H1 (cell line): Measurements from ENCODE around the gene RMND1. TPM values are rescaled to one million over a fixed set of nuclear protein-coding genes. Genes with fewer than 3 reads are reported as not detected.

Source experiments
- CTCF ChIA-PET: fragments of 300-600 bp; sonication (Branson Sonifier 250); formaldehyde crosslinking; loops from one replicate; lab custom pipeline; 2021; ENCODE audit not compliant: partially characterized antibody; lab: Charles Lee
- POLR2A ChIA-PET: fragments of 300-600 bp; sonication (Branson Sonifier 250); formaldehyde crosslinking; loops from one replicate; lab custom pipeline; 2021; ENCODE audit warnings: inconsistent platforms; ENCODE audit not compliant: partially characterized antibody; lab: Charles Lee
- DNase-seq, 2 experiments: peaks; one replicate each; pipeline versions ENCODE4 v3.0.0 to v3.0.0-alpha.2; 2010 to 2022; ENCODE audit warnings: low spot score in 2 of 2, low read depth in 1 of 2, mixed read lengths in 1 of 2
- FAIRE-seq: peaks from 2 replicates; lab custom pipeline; 2011; peaks lifted over from hg19 to GRCh38; lab: Jason Lieb, UNC
- H2AFZ ChIP-seq: 2 replicates; pipeline ENCODE4 v1.8.1; 2012; ENCODE audit warnings: low read length, inconsistent platforms
- H2AK5ac ChIP-seq: 2 replicates; pipeline ENCODE4 v1.6.1; 2013; ENCODE audit warnings: low read depth, low read length
- H2BK120ac ChIP-seq: replicated peaks from 2 replicates; pipeline ENCODE3; 2013; ENCODE audit warnings: low read depth, low read length, inconsistent platforms
- H2BK12ac ChIP-seq: 2 replicates; pipeline ENCODE4 v1.6.1; 2013; ENCODE audit warnings: low read depth, low read length
- H2BK15ac ChIP-seq: 2 replicates; pipeline ENCODE4 v1.6.1; 2013; ENCODE audit warnings: low read length
- H2BK20ac ChIP-seq: 2 replicates; pipeline ENCODE4 v1.6.1; 2013; ENCODE audit warnings: low read length
- H2BK5ac ChIP-seq: 2 replicates; pipeline ENCODE4 v1.6.1; 2013; ENCODE audit warnings: low read depth, low read length
- H3K14ac ChIP-seq: 2 replicates; pipeline ENCODE4 v1.6.1; 2013; ENCODE audit warnings: inconsistent platforms; ENCODE audit not compliant: insufficient read length
- H3K18ac ChIP-seq: 2 replicates; pipeline ENCODE4 v1.6.1; 2013; ENCODE audit warnings: low read length; ENCODE audit errors: extremely low read depth
- H3K23ac ChIP-seq: 2 replicates; pipeline ENCODE4 v1.6.1; 2013; ENCODE audit warnings: inconsistent platforms; ENCODE audit not compliant: insufficient read length
- H3K23me2 ChIP-seq: 2 replicates; pipeline ENCODE4 v1.6.1; 2013; ENCODE audit warnings: low read depth, low read length
- H3K27ac ChIP-seq: 2 replicates; pipeline ENCODE4 v1.6.1; 2011; ENCODE audit warnings: low read depth, low read length, inconsistent platforms
- H3K27me3 ChIP-seq, 4 experiments: replicated peaks in 1 of 4; 1 replicate in 1 of 4; 2 replicates in 3 of 4; pipeline versions ENCODE4 v1.6.1 to v1.8.1; 2011 to 2013; ENCODE audit warnings: low read length in 3 of 4, mild to moderate bottlenecking in 3 of 4, inconsistent platforms in 2 of 4, mixed read lengths in 2 of 4, moderate library complexity in 1 of 4; ENCODE audit not compliant: control insufficient read depth in 3 of 4, insufficient read depth in 3 of 4; ENCODE audit errors: extremely low read depth in 1 of 4
- H3K36me3 ChIP-seq, 4 experiments: 2 replicates each; pipeline versions ENCODE4 v1.6.1 to v1.8.1; 2011 to 2013; ENCODE audit warnings: mild to moderate bottlenecking in 4 of 4, low read length in 3 of 4, moderate library complexity in 2 of 4, control low read depth in 1 of 4, inconsistent platforms in 1 of 4; ENCODE audit not compliant: insufficient read depth in 4 of 4, control insufficient read depth in 2 of 4
- H3K4ac ChIP-seq: replicated peaks from 2 replicates; pipeline ENCODE3; 2013; ENCODE audit warnings: low read length, low read depth, mixed read lengths, inconsistent platforms; ENCODE audit not compliant: insufficient read length
- H3K4me1 ChIP-seq, 4 experiments: replicated peaks in 1 of 4; 1 replicate in 1 of 4; 2 replicates in 3 of 4; pipeline versions ENCODE4 v1.6.1 to v1.8.1; 2011 to 2013; ENCODE audit warnings: low read length in 3 of 4, inconsistent platforms in 2 of 4, mixed read lengths in 1 of 4; ENCODE audit not compliant: insufficient read depth in 4 of 4, control insufficient read depth in 3 of 4
- H3K4me2 ChIP-seq, 2 experiments: 2 replicates each; pipeline versions ENCODE4 v1.6.1 to v1.8.1; 2011 to 2013; ENCODE audit warnings: low read depth in 2 of 2, low read length in 2 of 2, control low read depth in 1 of 2, inconsistent platforms in 1 of 2, mild to moderate bottlenecking in 1 of 2; ENCODE audit not compliant: insufficient read depth in 1 of 2
- H3K4me3 ChIP-seq, 4 experiments: fragments of 200-600, 300-600 bp in 1 of 4; sonication (generic), shearing (Covaris generic), sonication (Bioruptor Twin) in 1 of 4; 2 replicates each; pipeline versions ENCODE4 v1.5.1 to v1.8.1; 2011 to 2016; ENCODE audit warnings: low read length in 4 of 4, low read depth in 3 of 4, control low read depth in 2 of 4, inconsistent platforms in 2 of 4, mild to moderate bottlenecking in 2 of 4, mixed read lengths in 1 of 4, moderate library complexity in 1 of 4; ENCODE audit not compliant: insufficient read depth in 2 of 4; ENCODE audit errors: extremely low read depth in 1 of 4
- H3K56ac ChIP-seq: replicated peaks from 2 replicates; pipeline ENCODE3; 2013; ENCODE audit warnings: low read depth, mild to moderate bottlenecking, mixed read lengths, low read length, inconsistent platforms; ENCODE audit not compliant: insufficient read length
- H3K79me1 ChIP-seq: 2 replicates; pipeline ENCODE4 v1.6.1; 2013; ENCODE audit warnings: low read depth, low read length, control low read depth
- H3K79me2 ChIP-seq, 2 experiments: 2 replicates each; pipeline versions ENCODE4 v1.6.1 to v1.8.1; 2012 to 2013; ENCODE audit warnings: low read length in 2 of 2, mild to moderate bottlenecking in 2 of 2, inconsistent platforms in 1 of 2; ENCODE audit not compliant: insufficient read depth in 2 of 2, control insufficient read depth in 1 of 2
- H3K9ac ChIP-seq, 4 experiments: replicated peaks in 1 of 4; 1 replicate in 1 of 4; 2 replicates in 3 of 4; pipeline versions ENCODE4 v1.6.1 to v1.8.1; 2011 to 2013; ENCODE audit warnings: low read depth in 3 of 4, low read length in 3 of 4, control low read depth in 2 of 4, mild to moderate bottlenecking in 2 of 4, moderate library complexity in 2 of 4, inconsistent platforms in 1 of 4; ENCODE audit errors: extremely low read depth in 1 of 4
- H3K9me3 ChIP-seq, 2 experiments: 2 replicates each; pipeline versions ENCODE4 v1.6.1 to v1.8.1; 2012 to 2013; ENCODE audit warnings: mild to moderate bottlenecking in 2 of 2, moderate library complexity in 2 of 2, control low read depth in 1 of 2, inconsistent platforms in 1 of 2, low read depth in 1 of 2, low read length in 1 of 2, mixed read lengths in 1 of 2; ENCODE audit not compliant: insufficient read depth in 2 of 2
- H4K20me1 ChIP-seq, 2 experiments: replicated peaks in 1 of 2; 2 replicates each; pipeline versions ENCODE3 to v1.8.1; 2011 to 2013; ENCODE audit warnings: inconsistent platforms in 2 of 2, low read length in 2 of 2, mild to moderate bottlenecking in 1 of 2; ENCODE audit not compliant: insufficient read depth in 2 of 2, control insufficient read depth in 1 of 2
- H4K5ac ChIP-seq: 2 replicates; pipeline ENCODE4 v1.6.1; 2013; ENCODE audit warnings: low read length, low read depth, mixed read lengths, inconsistent platforms; ENCODE audit not compliant: insufficient read length
- H4K8ac ChIP-seq: 2 replicates; pipeline ENCODE4 v1.8.0; 2013; ENCODE audit warnings: mild to moderate bottlenecking, moderate library complexity, low read length, inconsistent platforms; ENCODE audit not compliant: insufficient read depth; ENCODE audit errors: extremely low read depth
- H4K91ac ChIP-seq: replicated peaks from 2 replicates; pipeline ENCODE3; 2013; ENCODE audit warnings: low read length, mixed read lengths, inconsistent platforms; ENCODE audit not compliant: insufficient read length
- ATF2 ChIP-seq: IDR thresholded peaks from 2 replicates; pipeline ENCODE4 v1.6.1; 2012; ENCODE audit warnings: low read length, inconsistent platforms
- BCL11A ChIP-seq, 2 experiments: IDR thresholded peaks; one replicate each; pipeline ENCODE4 v1.6.1; 2011; ENCODE audit warnings: low read depth in 2 of 2, low read length in 2 of 2, mild to moderate bottlenecking in 2 of 2
- BRCA1 ChIP-seq: IDR thresholded peaks from 2 replicates; pipeline ENCODE4 v1.6.1; 2012; ENCODE audit warnings: low read depth, low read length, improper control_type of control experiment
- EZH2 ChIP-seq: fragments of 200-600 bp; sonication (generic); IDR thresholded peaks from 2 replicates; pipeline ENCODE4 v1.7.1; 2012; ENCODE audit warnings: low read depth, mild to moderate bottlenecking, moderate library complexity, low read length, inconsistent platforms; ENCODE audit not compliant: severe bottlenecking
- KDM1A ChIP-seq: fragments of 200-600, 300-600 bp; sonication (generic); IDR thresholded peaks from 2 replicates; pipeline ENCODE4 v1.7.1; 2016; ENCODE audit warnings: mild to moderate bottlenecking, low read length, borderline replicate concordance
- KDM4A ChIP-seq: IDR thresholded peaks from one replicate; pipeline ENCODE4 v1.7.1; 2012; ENCODE audit warnings: low read depth, mild to moderate bottlenecking, moderate library complexity, low read length, inconsistent platforms; ENCODE audit not compliant: severe bottlenecking
- KDM5A ChIP-seq: fragments of 200-600 bp; IDR thresholded peaks from 2 replicates; pipeline ENCODE4 v1.7.1; 2012; ENCODE audit warnings: mild to moderate bottlenecking, low read length, inconsistent platforms, mixed read lengths
- NANOG ChIP-seq: IDR thresholded peaks from 2 replicates; pipeline ENCODE4 v1.6.1; 2011; ENCODE audit warnings: low read length, low read depth, mild to moderate bottlenecking, inconsistent platforms; ENCODE audit not compliant: insufficient read depth, poor library complexity, severe bottlenecking
- SRF ChIP-seq: IDR thresholded peaks from 2 replicates; pipeline ENCODE4 v1.6.1; 2011; ENCODE audit warnings: mild to moderate bottlenecking, low read depth, low read length, moderate library complexity
- TAF1 ChIP-seq: IDR thresholded peaks from 2 replicates; pipeline ENCODE4 v1.6.1; 2011; ENCODE audit warnings: mild to moderate bottlenecking, low read depth, low read length
- WGBS, 2 experiments: shearing (Covaris generic) in 1 of 2; methylation state at CpG; one replicate each; pipeline versions ENCODE4 v1.1.6 to v1.1.7; 2013 to 2015; ENCODE audit warnings: low lambda C conversion rate in 2 of 2, mixed read lengths in 2 of 2, inconsistent platforms in 1 of 2, low coverage in 1 of 2, missing lambda C conversion rate in 1 of 2; ENCODE audit not compliant: insufficient replicate concordance in 2 of 2, insufficient coverage in 1 of 2, insufficient read length in 1 of 2; ENCODE audit errors: extremely low coverage in 1 of 2, missing lambda C conversion rate in 1 of 2; 5-methylcytosine and 5-hydroxymethylcytosine counted together
- polyA plus RNA-seq, 7 experiments: library from polyadenylated mRNA; depleted of rRNA in 3 of 7; stranded (reverse) in 5 of 7; unstranded in 2 of 7; fragments of >200 nt in 5 of 7; fragments of 200-250 nt in 2 of 7; gene quantifications; 1 replicate in 5 of 7; 2 replicates in 1 of 7; 4 replicates in 1 of 7; pipeline versions ENCODE4 v1.2.1 to v1.2.3, GENCODE V29; 2011 to 2013; ENCODE audit warnings: missing spikeins in 2 of 7, mixed read lengths in 2 of 7
- total RNA-seq: library from RNA; stranded (reverse); fragmentation: NEBNext Ultra II Directional; extraction: Animal tissue kit (Norgen Biotek cat#: 25700); gene quantifications from 2 replicates; pipeline ENCODE4 v1.2.1, GENCODE V29; 2021

The RMND1 gene
- total and polyA plus RNA-seq, 2 of the 8 experiments (the other 6 are each of a cell fraction or from before 2014, with no cell fraction given) = 7.3 to 21.9 TPM

GRCh38 chr6:151390276-151390850 is 61.6 kb downstream of the RMND1 start:
- Histone ChIP-seq H3K36me3 (peaks cover 0 to 5% (median 0%) of the 10 kb centered on the region in 4 experiments; a peak in 3 of 8 replicates), H2BK12ac (no peak overlapping the region), H3K79me2 (peaks cover 29 to 72% of the 10 kb centered on the region in 2 experiments), H2BK20ac (no peak overlapping the region), H2BK120ac (no peak overlapping the region), H3K23ac (no peak overlapping the region), H3K9me3 (no peaks in the 10 kb centered on the region), H3K27ac (peak overlapping the region; percentile 92), H3K79me1 (no peaks in the 10 kb centered on the region), H3K4me3 (peak overlapping the region; percentile 81 to 91 (median 86)), H4K20me1 (peaks cover 4 to 9% of the 10 kb centered on the region in 2 experiments), H3K23me2 (peaks cover 8% of the 10 kb centered on the region), H2AFZ (no peak overlapping the region), H4K5ac (peak overlapping the region; percentile 73), H2BK5ac (peak overlapping the region; percentile 84), H3K18ac (peak overlapping the region; percentile 80), H4K91ac (peak overlapping the region; percentile 86), H2BK15ac (no peak overlapping the region), H3K9ac (peak overlapping the region; percentile 68 to 98 (median 92)), H3K4me1 (peaks cover 0 to 9% (median 4%) of the 10 kb centered on the region in 4 experiments; a peak in 3 of 7 replicates), H2AK5ac (no peak overlapping the region), H3K56ac (peak overlapping the region; percentile 71), H3K4me2 (peak overlapping the region; percentile 70 to 87; a peak in 3 of 4 replicates), H3K14ac (no peak overlapping the region), H4K8ac (peak overlapping the region; percentile 98; the same call in 1 of the 2 replicates), H3K27me3 (no peaks in the 10 kb centered on the region), H3K4ac (peak overlapping the region; percentile 93)
- WGBS, 2 experiments = 0% methylated on average over 1 of the region's 79 CpGs; no CpG with 5 or more reads in 1 of the 2 experiments
- CTCF ChIA-PET = no interaction called here
- DNase-seq = peak; percentile 94
- FAIRE-seq = no peak
- POLR2A ChIA-PET = interaction anchor here (0.6 to 3.9 kb wide), 17 partner anchors 8 to 1848 kb away, joined by 3 to 31 read pairs (median 4); partner anchors contain the start of genes AKAP12 and RMND1
- TF ChIP-seq KDM5A (no peak), NANOG (no peak), KDM1A (no peak), ATF2 (no peak), SRF (no peak), EZH2 (no peak), KDM4A (peak; percentile 66), BRCA1 (peak; percentile 93), TAF1 (peak; percentile 84), BCL11A (IDR thresholded peaks at IDR 0.05; ENCODE audit: low read depth in 2 of 2, low read length in 2 of 2) (no peak)
